Measurements from ENCODE around the gene SIAH2.

SIAH2 gene

GRCh38 chr3:150747886-150748683 is 14.9 kb downstream of the SIAH2 start:
- DNase-seq: no peak

- no peak for DNase-seq
Measured at GRCh38 chr3:150746791-150747590, 16.0 kb downstream of the SIAH2 start.

GRCh38 chr3:150745832-150746231 is 17.1 kb downstream of the SIAH2 start:
- no peak for DNase-seq

DNA sequence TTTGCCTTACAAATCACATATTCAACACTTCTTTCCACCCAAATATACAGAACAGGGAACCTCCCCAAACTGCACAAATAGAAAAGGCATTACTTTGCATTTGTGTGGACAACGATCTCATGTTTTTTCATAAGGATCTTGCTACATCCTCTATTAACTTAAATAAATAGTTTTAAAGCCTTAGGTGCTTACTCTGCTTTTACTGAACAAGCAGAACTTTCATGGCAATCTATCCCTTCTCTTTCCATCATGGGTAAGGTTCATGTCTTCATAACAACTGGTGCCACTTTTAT is 18.1 kb downstream of the SIAH2 start:
- no peak for DNase-seq

GRCh38 chr3:150744041-150744918 is 18.7 kb downstream of the SIAH2 start:
- no peak for DNase-seq

DNA sequence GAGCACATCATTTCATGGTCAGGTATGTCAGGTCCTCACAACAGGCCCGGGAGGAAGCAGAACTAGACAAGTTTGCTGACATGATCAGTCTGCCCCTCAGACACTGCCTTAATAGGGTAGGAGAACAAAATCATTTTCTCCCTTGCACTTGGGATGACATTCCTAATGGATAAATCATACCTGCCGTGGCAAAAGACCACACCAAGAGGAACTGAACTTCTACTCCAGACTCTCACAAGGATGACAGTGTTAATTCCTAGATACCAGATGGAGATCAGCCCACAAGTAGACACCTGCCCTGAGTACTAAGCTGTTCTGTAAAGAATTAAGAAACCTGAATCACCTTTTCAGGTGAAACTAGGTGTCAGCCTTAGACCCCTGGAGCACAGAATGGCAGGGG is 19.5 kb downstream of the SIAH2 start:
- DNase-seq: no peak

DNA sequence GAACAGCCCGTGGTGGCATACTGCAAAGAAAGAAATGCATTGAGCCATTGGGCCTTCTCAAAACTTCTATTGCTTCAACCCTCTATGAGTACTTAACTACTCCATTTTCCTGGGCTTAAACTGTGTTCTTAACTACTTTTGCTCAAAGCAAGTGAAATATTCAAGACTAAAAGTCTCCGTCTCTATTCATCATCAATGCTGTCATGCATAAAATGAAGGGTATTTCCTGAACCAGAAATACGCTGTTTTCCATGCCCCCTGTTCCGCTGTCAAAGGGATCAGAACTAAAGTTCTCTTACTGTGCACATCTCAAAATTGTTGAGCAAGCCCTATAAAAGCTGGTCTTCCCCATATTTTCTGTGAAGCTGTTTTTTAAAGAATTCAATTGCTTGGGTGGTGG is 20.3 kb downstream of the SIAH2 start:
- DNase-seq: no peak

DNA sequence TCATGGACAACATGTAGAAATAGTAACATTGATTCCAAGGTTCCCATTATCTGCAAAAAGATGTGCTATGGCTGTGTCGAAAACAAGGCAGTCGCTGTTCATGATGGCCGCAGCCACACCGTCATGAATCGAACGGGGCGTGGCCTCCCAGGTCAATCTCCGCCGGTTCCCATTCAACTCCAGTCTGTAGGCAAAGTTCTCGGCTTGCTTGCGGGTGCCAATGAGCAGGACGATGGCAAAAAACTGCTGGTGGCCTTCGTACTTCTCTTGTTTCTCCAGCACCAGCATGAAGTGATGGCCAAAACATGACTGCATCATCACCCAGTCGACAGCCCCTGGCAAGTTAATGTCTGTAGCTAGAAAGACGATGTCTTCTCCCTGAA is 20.8 kb downstream of the SIAH2 start:
- no peak for DNase-seq

DNA sequence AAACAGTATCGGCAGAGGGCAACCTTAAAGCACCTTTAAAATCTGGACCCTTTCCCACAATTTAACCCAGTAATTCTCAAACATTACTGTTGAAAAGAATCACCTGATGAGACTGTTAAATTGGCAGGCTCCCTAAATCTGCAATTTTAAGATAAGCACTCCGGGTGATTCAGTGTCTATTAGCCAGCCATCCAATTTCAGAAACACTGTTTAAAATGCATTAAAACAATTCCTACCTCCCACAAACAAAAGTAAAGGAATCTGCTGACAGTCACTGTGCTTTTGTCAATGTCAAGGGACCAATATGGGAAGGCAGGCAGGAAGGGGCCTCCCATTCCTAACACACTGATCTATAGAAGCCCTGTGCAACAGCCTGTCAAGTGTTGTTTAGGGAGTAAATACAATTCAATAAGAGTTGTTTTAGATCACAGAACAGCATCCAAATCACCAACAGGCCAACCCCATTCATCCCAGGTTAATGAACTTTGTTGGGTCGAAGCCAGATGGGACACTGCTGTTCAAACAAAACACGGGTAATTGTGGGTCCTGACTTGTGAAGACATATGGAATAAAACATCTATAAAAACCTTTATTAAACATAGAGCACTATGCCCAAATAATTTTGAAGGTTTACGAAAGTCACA is 21.4 kb downstream of the SIAH2 start:
- no peak for DNase-seq

DNA sequence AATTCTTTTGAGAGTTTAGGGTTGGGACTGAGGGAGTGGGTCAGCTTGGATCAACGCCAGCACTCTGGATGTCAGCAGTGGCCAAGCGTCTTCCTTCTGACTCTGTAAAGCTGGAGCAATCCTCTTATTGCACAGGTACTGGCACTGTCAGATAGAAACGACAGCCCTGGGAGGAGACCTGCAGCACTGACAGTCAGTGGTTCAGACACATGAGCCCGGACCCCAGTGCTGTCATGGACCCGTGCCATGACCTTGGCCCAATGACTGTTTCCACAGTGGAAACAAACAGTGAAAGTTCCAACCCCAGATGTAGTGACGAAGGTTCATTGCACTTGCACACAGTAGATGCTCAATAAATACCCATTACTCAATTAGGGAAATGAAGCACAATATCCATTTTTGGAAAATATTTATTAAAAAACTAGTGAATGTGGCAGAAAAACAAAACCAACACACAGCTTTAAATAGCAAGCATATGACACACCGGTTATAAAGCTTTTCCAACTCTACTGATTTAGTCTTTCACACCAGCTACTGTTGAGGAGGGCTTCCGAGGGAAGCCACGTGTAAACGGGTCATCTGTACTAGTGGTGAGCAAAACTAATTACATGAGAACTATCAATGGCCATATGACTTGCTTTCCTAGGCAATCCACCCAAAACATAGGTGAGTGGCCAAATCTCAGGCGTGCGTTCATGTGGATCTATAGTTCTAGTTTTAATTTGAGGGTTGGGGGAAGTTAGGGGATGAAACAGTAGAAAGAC is 22.1 kb downstream of the SIAH2 start:
- DNase-seq: no peak

DNA sequence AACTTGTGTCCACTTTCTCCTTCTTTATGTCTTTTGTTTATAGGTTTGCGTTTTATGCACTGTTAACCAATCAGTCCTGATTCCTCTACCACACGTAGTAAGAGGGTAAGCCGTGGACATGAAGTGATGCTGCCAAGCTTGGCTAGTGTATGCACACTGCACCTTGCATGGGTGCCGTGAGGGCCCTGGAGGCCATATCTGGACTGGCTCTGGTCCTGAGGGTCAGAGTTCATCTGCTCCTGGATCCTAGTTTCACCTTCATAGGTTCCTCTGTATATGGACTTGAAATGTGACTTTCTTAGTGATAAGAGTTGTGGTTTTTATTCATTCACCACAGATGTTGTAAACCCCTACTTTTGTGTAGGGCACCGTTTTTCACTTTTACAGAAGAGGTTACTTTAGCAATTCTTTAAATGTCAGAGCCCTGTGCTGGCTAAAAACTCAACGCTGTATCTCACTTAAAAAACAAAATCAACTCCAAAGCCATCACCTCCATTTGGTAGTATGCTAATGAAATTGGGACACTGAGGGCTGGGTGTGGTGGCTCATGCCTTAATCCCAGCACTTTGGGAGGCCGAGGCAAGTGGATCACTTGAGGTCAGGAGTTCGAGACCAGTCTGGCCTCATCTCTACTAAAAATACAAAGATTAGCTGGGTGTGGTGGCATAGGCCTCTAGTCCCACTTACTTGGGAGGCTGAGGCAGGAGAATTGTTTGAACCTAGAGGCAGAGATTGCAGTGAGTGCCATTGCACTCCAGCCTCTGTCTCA is 22.9 kb downstream of the SIAH2 start:
- no peak for DNase-seq

GRCh38 chr3:150739200-150739863 is 23.6 kb downstream of the SIAH2 start:
- no peak for DNase-seq

DNA sequence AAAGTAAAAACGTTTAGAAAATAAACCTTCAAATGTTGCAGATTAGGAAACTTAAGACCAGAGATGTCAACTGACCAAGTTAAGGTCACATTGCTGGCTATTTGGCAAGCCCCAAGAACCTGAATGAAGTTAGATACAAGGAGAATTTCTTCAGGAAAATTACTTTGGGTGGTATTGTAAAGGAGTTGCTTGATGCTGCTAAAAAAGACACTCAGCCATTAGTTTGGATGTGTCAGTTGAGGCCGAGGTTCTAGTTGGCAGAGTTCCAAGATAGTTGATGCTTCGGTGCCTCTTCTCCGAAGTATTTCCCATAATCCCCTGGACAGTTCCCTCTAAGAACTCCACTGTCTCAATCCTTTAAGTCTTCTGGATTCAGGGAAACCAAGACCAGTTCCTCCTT is 24.3 kb downstream of the SIAH2 start:
- DNase-seq: no peak

DNA sequence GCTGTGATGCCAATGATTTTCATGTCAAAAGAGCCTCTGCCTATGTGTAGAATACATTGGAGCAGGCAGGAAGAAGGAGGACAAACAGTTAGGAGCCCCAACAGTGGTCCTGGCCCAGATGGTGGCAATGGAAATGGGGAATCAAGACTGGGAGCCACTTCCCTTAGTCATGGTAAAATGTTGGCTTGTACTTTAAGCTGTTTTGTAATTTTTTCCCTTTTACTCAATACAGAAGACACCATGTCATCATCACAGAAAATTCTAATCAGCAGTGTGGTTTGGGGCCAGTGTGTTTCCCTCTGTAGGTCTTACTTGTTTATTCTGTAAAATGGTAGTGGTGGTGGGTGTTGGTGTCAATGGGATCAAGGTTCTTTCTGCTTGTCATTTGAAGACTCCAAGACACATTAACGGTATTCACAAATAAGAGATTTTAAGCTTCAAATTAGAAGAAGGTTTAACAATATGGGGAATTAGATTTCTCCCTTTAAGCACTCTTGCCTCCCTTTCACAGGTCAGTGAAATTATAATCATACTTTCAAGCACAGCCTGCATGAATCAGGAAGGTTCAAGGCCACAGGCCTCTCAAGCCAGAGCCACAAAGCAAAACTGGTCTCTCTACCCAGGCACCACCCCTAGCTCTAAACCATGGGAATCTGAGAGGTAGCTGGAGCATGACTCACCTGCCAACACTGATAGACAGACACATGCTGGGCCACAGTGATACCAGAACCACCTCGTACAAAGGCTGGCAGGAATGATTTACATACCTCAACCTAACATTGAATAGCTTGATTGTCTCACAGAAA is 24.9 kb downstream of the SIAH2 start:
- no peak for DNase-seq

DNA sequence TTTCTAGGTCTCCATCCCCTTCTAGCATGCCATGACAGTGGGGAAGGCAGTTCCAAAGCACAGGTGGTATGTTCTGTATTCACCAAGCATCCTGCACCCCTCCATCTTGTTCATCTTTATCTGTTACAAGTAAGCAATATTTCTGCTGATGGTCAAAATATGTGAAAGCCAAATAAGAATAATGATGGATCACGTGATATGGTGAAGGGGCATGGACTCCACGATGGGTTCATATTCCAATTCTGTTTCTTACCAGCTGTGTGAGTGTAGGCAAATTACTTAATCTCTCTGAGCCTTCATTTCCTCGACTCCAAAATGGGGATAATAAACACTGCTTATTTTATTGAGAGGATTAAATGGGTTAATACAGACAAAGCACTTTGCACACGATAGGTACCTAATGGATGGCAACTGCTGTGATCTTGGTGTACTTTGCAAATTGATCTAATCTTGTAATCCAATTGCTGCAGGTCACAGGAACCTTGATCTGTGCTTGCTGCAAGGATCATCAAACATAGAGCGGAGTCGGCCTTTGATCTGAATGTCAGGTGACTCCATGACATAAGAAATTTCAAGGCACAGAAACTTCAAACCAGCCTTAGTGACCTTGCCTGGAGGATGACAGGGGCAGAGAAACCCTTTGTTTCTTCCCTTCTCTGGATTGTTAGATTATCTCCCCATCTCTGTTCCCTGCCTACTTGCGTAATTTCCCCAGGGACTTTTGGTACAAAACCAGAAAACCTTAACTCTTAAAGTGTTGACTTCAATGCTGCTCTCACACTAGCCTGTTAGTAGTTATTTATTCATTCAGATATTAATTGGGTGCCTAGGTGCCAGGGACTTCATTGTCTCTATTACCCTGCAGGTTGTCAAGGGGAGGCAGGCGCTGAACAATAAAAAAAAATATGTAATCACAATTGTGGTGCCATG is 25.8 kb downstream of the SIAH2 start:
- DNase-seq: no peak

DNA sequence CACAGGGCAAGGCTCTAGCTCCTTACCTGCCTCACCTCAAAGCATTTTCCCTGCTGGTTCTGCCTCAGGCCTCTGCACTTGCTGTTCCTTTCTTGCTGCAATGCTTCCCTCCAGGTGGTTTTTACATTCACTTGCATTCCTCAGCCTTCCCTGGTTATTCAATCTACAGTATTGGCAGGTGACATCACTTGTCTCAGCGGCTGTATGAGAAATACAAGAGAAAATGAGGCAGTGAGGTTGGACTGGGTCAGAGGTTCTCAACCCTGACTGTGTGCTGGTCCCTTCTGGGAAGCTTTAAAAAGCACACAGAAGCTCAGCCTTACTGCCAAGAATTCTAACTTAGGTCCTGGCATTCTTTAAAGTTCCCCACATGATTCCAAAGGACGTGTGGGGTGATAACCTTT is 26.7 kb downstream of the SIAH2 start:
- no peak for DNase-seq

- DNase-seq: no peak
Measured at GRCh38 chr3:150734795-150735119, 28.2 kb downstream of the SIAH2 start.

GRCh38 chr3:150733936-150734794 is 28.8 kb downstream of the SIAH2 start:
- no peak for DNase-seq

All from T1000 (cell line).